ENCODE measurements around the gene OR51S1.

The OR51S1 gene

GRCh38 chr11:4839851-4840549 is 9.0 kb downstream of the OR51S1 start:
- TF ChIP-seq CTCF (conservative IDR thresholded peaks at IDR 0.05) (no peak), ZFX (IDR thresholded peaks at IDR 0.05) (no peak)
- no peak overlapping the region for H3K27ac ChIP-seq

- no peak for TF ChIP-seq ZFX (IDR thresholded peaks at IDR 0.05)
- no peak overlapping the region for H3K27ac ChIP-seq
Observed at GRCh38 chr11:4830909-4831308, 18.1 kb downstream of the OR51S1 start.

GRCh38 chr11:4830346-4830745 is 18.7 kb downstream of the OR51S1 start:
- TF ChIP-seq CTCF (conservative IDR thresholded peaks at IDR 0.05) (no peak), ZFX (IDR thresholded peaks at IDR 0.05) (no peak)
- no peak overlapping the region for H3K27ac ChIP-seq

GRCh38 chr11:4826425-4826824 is 22.6 kb downstream of the OR51S1 start:
- no peak overlapping the region for H3K27ac ChIP-seq
- peak; percentile 65 for TF ChIP-seq CTCF (conservative IDR thresholded peaks at IDR 0.05)
- TF ChIP-seq ZFX (IDR thresholded peaks at IDR 0.05) = no peak

- TF ChIP-seq ZFX (IDR thresholded peaks at IDR 0.05) (no peak), CTCF (conservative IDR thresholded peaks at IDR 0.05) (no peak)
- H3K27ac ChIP-seq = no peak overlapping the region
Observed at GRCh38 chr11:4825132-4825531, 23.9 kb downstream of the OR51S1 start.

- H3K27ac ChIP-seq = no peak within 1 kb of the TSS
- TF ChIP-seq CTCF (conservative IDR thresholded peaks at IDR 0.05) (no peak), ZFX (IDR thresholded peaks at IDR 0.05) (no peak)
Observed at GRCh38 chr11:4821021-4821420, 28.0 kb downstream of the OR51S1 start, which contains the start of gene OR51F2. OR51F2 (plus strand) TSS chr11:4821321; CDS start chr11:4821422, 101 bp downstream.

GRCh38 chr11:4809246-4809645 is 39.8 kb downstream of the OR51S1 start:
- TF ChIP-seq CTCF (conservative IDR thresholded peaks at IDR 0.05) = no peak
- no peak for TF ChIP-seq ZFX (IDR thresholded peaks at IDR 0.05)
- no peak overlapping the region for H3K27ac ChIP-seq

- H3K27ac ChIP-seq = no peak overlapping the region
- TF ChIP-seq ZFX (IDR thresholded peaks at IDR 0.05) = no peak
- TF ChIP-seq CTCF (conservative IDR thresholded peaks at IDR 0.05) = no peak
Observed at GRCh38 chr11:4808476-4808875, 40.5 kb downstream of the OR51S1 start.

All from C4-2B (cell line).